Stimulated activated CD8-positive, alpha-beta memory T cell treated with anti-CD3 and anti-CD28 coated beads, Interleukin-2, amount 100 ng/mL, for 48 hours (primary cell): Measurements from ENCODE around the gene PROK1.
A peak's percentile ranks its signal among the peaks of the same experiment; 100 is the strongest.
"Not testable (repeated sequence)": the region's sequence is repeated elsewhere in the genome, so short reads cannot be mapped to it uniquely, and the experiment has no call there.

Source experiments
- DNase-seq, 2 donors: peaks; one replicate each; pipeline ENCODE4 v3.0.0-alpha.2; 2020; ENCODE audit warnings: low read depth in 2 of 2

The PROK1 gene, protein sequence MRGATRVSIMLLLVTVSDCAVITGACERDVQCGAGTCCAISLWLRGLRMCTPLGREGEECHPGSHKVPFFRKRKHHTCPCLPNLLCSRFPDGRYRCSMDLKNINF

DNA sequence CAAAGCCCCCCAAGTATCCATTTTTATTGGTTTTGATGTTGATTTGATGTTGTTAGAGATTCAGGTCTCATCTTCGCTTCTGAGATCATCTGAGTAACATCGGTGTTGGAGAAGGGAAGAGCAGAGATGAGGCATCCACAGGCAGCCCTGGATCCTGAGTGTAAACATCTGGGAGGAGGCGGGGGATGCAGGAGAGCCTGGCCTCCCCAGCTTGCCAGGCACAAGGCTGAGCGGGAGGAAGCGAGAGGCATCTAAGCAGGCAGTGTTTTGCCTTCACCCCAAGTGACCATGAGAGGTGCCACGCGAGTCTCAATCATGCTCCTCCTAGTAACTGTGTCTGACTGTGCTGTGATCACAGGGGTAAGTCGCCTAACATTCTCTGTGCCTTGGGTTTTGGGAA, at the start of gene PROK1:
TSS of gene PROK1 (plus strand) at position 221 of the 400 bp plus-strand sequence. CDS start at position 289, 68 bp downstream.
- no peak for DNase-seq

DNA sequence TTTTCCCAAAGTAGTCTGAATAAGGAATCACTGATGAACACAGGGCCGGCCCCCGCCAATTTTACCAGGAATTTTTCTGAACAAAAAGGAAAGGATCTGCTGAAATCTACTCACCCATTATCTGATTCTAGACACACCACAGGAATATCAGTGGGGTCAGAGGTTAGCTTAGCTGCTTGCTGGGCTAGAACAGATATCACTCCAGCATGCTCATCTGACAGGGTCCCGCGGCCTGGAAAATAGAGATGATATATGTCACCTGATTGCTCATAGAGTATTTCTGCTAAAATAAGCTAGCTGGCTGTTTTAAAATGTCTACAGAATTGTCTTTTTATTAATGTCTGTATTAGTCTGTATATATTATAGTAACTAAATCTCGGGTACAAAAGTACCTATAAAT, 47.1 kb upstream of the PROK1 start:
- DNase-seq: no peak

DNA sequence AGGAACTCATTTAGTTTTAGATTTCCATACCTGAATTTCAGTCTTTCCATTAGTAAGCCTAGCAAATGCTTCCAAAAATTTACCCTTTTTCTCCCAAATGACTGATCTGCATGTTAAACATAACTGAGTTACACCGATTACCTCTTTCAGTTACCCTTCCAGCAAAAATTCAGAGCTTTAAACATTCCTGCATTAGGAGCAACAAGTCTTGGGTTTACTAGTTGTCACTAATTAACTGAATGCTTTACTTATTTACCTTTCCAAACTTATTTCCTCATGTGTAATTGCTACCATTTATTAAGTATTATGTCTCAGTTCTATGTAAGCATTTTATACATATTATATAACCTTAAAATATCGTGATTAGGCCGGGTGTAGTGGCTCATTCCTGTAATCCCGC, 46.5 kb upstream of the PROK1 start:
- no peak for DNase-seq

DNA sequence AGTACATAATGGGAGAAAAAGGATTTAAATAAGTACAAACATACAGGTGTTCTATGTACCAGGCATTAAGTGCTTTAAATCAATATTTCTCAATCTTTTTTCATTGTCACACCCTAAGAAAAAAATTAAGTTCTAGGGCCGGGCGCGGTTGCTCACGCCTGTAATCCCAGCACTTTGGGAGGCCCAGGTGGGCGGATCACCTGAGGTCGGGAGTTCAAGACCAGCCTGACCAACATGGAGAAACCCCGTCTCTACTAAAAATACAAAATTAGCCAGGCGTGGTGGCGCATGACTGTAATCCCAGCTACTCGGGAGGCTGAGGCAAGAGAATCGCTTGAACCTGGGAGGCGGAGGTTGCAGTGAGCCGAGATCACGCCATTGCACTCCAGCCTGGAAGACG, 44.5 kb upstream of the PROK1 start:
- DNase-seq: not testable (repeated sequence)

DNA sequence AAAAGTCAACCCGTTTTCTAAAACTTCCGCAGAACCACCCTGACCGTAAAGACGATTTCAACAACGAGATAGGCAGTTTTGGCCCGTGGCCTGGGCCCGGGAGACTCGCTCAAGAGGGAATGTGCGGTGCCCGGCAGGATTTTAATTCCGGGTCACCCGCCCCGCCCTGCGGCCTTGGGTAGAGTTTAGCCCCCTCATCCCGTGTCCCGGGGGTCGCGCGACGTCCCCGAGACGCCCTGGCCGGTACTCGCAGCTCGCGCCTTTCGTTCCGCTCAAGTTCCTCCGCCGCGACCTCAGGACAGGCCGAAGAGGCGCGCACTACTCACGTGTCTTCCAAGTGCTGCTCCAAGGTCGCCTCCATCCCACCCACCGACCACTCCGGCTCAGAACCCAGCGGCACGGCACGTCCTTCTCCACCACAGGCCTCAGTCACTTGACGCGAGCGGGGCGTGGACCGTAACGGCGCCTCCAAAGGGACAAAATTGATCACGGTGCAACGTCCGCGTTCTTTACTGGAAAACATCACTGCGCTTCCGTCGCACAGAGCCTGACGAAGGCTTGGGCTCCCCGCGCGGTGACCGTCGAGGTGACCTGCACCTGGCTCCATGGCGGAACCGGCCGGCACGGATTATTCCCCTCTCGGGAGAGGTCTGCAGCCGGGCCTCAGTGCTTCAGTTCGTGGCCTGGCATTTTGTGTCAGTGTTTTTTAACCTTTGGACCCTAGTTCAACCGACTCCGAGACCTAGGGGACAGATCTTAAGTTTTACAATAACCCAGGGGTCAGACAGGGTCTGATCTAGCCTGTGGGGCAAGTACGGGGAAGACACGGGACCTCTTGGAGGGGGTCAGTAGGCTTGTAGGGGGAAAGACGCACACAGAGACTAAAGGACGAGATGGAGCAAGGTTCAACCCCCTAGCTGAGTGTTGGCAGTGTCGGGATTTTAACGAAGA, 43.4 kb upstream of the PROK1 start, which contains the start of gene LAMTOR5:
TSS of gene LAMTOR5 (minus strand) at position 435 of the 951 bp plus-strand sequence. CDS start at position 361, 74 bp downstream.
- peak; percentile 83 to 89 for DNase-seq

DNA sequence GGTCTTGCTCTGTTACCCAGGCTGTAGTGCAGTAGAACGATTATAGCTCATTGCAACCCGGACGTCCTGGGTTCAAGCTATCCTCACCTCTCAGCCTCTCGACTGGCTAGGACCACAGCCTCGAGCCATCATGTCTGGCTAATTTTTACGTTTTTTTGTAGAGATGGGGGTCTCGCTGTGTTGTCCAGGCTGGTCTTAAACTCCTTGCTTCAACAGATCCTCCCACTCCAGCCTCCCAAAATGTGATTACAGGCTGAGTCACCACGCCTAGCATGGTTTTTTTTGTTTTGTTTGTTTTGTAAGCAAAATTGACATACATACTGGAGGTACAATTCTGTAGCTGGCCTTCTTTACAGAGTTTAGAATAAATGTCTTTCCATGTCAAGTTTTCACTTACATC, 42.5 kb upstream of the PROK1 start:
- no peak for DNase-seq

DNA sequence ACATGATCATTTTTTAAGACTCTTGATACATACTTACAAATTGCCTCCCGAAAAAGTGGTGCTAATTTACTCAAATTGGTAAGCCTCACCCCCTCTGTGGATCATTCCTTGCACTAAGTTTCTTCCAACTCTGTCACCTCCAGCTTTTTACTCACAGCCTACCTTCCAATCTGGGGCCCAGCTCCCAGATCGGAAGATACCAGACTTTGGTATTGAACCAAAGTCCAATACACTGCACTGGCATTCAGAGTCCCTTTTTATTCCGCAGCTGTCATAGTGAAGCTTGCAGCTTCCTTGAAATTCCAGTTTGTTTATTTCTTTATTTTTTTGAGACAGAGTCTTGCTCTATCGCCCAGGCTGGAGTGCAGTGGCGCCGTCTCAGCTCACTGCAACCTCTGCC, 41.6 kb upstream of the PROK1 start:
- DNase-seq: no peak

DNA sequence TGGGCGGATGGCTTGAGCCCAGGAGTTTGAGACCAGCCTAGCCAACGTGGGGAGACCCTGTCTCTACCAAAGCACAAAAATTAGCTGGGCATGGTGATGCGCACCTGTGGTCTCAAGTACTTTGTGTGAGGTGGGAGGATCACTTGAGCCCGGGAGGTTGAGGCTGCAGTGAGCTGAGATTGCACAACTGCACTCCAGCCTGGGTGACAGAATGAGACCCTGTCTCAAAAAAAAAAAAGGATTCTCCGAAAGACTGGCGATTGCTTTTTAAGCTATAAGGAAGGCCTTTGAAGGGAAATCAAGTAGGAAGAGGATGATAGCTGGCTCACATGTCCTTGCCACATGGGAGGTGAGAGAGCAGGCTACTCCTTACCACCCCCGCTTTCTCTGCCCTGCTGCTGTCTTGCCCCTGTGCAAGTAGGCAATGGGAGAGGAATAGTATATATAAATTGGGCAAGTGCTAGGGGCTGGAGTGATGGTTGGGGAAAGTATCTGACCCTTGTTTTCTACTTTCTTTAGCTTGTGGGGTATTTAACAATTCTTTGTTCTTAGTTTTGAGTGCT, 39.7 kb upstream of the PROK1 start:
- DNase-seq: no peak

DNA sequence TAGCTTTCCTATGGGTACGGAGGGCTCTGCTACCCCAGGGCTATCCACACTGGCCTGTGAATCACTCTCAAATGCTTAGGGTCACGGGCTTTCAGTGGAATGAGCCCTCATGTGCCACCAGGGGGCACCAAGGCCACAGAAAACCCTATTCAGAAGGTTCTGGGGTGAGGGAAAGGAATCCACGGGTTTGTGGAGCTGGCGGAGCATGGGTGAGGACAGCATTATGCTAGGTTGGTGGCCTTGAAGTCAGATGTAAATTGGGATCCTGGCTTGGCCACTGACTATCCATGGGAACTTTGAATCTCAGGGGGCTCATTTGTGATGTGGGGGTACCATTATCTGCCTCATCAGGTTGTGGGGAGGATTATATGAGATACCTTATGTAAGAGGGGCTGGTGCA, 38.4 kb upstream of the PROK1 start:
- peak; percentile 33 to 46 for DNase-seq

DNA sequence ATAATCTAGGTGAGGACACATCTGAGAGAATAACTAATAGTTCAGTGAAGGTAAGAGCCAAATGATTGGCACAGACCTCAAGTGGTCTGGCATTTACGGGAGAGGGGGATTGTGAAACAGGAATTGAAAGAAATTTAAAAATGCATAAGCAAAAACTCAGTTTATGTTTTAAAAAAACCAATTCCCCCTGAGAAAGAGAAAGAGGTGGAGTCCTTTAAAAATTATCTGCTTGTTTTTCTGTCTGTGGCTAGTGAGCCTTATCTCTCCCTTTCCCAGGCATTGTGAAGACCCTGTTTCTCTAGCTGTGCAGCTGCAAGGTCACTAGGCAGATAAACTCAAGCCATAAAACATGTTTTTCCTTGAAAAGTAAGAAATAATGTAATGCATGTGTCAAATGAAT, 37.9 kb upstream of the PROK1 start:
- DNase-seq: not testable (repeated sequence)

DNA sequence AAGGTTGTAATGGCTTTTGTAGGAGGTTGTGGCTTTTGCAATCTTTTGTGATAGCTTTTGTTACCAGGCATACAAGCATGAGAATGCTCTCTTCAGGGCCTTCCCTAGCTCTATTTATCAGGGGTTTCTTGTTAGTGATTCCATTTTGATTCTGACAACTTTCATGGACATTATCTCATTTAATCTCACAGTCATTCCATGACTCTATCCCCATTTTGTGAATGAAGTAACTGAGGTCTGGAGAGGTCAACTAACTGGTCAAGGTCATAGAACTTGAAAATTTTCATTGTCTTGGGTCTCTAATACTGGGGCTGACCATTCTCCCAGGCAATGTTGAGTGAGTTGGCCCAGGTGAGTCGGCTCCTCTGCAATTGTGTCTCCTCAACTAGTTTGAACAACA, 32.2 kb upstream of the PROK1 start:
- no peak for DNase-seq

DNA sequence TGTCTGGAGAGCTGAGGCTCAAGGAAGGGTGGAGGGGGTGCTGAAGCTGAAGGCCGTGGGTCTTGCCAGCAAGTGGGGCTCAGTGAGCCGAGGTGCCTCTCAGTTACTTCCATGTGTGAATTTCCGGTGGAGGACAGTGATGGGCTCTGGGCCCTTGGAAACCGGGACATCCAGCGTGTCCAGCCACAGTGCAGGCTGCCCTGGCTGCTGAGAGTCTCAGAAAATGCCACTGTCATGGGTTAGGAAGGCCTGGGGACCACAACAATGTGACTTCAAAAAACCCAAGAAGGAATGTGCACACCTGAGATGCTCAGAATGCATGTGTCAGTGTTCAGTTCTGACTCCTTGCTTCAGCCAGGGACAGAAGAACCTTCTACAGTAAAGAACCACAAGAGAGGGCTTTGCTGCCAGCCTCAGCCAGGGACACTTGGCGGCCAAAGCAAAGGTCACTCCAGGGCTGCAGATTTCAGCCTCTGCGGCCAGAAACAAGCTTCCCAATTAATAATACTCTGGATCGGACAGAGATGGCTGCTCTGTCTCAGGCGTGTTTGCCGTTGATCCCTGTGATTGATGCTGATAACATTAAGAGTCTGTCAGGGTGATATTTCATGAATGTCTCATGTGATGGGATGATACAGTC, 30.8 kb upstream of the PROK1 start:
- no peak for DNase-seq

DNA sequence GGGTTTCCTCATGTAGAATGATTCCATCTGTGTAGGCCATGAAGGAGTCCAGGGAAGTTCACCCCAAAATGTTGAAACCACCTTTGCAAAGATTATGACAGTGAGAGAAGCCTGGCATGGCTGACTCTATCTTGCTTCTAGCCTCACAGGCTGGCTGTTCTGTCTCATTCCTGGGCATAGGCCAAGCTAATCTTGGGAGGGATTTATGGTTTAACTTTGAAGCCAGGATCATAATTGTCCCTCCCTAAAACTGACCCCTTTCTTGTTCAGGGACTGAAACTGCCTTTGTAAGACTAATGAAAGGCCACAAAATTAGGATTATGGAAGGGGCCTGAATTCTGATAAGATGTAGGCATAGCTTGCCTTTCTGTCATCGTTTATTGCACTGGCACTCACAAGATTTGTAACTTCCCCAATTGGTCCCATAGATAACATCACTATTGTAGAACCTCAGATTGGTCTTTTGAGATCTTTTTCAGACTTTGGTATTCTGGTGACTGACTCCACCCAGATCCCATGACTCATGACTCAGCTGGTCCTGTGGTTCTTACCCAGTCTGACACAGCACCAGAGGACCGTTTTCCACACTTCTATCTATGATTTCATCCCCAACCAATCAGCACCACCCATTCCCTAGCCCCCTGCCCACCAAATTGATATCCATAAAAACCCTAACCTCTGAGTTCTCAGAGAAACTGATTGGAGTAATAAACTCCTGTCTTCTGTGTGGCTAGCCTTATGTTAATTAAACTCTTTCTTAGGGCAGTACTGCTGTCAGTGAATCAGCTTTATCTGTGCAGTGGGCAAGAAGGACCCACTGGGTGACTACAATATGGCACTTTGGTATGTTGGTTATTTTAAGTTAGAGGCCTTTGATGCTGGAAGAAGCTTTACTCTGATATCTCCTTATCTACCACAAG, 29.8 kb upstream of the PROK1 start:
- DNase-seq: no peak

DNA sequence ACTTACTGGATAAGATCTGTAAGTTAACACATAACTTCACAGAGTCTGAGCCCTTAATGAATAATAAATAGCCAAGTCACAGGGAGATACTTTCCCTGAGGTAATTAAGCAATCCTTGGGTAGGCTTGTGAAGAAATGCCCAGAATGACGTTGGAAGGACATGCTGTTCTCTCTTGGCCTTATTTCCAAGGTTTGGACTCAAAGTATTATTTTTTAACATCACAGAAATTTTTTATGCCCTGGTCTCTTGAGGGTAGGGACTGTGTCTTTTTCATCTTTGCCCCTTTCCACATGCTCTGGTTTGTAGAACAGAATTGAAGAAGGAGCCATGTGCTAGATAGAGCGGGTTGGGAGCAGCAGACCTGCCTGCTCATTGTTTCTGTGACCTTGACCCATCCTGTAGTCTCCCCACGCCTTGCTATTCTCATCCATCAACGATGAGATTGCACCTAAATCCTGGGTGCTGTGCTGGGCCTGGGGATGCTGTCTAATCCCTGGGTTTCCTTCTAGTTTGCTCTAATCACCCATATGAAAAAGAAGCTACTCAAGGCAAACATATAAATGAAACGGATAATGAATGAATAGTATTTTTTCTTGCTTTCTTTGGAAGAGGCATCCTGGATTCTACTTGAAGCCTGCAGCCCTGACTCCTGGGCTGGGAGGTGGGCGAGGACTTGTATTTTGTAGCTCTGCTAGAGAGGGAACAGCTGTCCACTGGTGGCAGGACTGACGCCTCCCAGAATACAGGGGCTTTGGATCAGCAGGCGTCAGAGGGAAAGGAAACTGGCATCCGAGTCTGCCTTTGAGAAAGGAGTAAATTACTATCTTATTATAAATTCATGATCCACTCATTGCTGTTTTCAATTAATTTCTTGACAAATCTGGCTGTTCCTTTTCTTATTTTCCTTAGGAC, 26.0 kb upstream of the PROK1 start:
- no peak for DNase-seq

DNA sequence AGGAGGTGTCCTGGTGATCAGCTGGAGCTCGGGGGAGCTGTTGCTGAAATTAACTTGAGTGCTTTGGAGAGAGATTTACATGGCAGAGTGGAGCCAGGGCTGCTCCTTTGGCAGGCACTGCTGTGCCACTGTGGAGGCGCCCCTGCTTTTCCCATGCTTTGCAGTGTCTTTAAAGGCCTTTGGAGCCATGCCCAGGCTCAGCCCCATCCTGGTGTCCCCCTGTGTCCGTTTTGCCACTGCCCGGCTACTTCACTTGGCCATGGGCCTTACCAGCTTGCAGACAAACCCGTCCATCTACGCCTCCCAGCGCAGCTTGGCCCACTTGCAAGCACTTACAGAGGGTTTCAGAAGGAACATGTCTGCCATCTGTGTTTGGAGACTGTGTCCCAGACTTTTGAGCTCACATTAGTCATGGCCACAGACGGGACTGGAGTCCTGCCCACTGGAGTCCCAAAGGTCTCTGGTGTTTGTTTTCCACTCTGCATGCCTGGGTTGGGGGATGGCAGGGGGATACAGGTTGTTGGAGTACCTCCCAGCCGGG, 25.3 kb upstream of the PROK1 start:
- no peak for DNase-seq

DNA sequence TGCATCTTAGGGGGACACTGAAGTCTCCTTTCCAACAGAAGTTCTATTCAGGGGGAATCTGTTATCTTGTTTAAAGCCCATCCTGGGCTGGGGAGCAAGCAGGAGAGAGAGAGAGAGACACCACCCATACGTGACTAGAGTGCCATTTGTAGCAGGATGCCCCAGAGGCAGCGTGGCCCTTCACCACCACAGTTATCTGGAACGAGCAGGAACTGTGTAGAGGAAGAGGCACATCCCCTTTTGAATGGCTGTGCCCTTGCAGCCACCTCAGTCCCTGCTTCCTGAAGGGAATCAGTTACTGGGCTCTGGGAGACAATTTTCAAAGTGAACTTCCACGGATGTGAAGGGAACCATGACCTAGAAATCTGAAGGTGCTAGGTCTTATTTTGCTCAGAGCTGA, 24.1 kb upstream of the PROK1 start:
- no peak for DNase-seq

DNA sequence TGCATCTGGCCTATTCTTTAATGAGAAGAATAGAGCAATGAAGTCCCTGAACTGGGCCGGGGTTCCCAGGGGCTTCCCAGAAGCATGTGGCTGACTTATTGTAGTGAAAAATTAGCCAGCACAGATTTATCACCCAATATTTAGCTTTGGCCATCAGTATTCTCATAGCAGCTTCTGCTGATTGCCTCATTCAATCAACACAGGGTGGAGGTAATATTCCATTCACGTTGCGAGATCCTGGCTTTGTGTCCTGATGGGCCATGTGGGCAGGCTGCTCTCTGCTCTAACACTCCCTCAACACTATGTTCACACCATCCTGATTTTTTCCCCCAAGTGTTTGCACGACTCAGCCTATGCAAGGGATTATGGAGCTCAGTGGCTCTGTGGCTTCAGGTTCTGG, 22.0 kb upstream of the PROK1 start:
- DNase-seq: no peak

DNA sequence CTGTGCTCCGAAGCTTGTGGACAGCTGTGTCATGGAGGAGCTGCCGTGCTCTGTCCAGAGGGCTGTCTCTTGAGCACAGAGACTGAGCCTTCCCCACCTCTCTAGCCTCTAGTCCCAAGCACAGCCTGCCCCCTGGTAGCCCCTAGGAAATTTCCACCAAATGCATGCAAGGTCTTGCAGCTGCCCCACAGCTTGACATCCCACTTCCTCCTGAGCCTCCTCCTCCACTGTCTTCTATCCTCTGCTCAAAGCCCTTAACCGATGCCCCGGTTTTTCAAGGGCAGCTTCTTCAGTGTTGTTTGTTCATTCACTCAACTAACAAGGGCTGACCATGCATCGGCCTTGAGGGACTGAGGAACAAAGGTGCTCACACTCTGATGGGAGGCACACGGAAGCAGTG, 20.6 kb upstream of the PROK1 start:
- no peak for DNase-seq

DNA sequence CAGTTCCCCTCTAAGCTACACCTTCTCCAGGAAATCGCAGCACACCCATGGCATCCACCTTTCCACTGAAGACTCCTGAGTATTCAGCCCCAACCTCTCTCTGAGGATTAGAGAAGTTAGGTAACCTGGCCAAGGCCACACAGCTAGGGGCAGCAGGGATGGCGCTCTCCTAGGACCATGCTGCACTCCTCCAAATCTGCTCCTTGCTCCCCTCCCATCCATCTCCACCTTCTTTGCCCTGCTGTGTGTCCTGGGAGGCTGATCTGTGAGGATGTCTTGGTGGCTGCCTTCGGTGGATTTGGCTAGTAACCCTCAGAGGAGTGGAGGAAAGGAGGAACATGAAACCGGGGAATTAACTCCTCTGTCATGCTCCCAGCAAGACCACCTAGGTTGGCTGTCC, 20.0 kb upstream of the PROK1 start:
- DNase-seq: no peak

DNA sequence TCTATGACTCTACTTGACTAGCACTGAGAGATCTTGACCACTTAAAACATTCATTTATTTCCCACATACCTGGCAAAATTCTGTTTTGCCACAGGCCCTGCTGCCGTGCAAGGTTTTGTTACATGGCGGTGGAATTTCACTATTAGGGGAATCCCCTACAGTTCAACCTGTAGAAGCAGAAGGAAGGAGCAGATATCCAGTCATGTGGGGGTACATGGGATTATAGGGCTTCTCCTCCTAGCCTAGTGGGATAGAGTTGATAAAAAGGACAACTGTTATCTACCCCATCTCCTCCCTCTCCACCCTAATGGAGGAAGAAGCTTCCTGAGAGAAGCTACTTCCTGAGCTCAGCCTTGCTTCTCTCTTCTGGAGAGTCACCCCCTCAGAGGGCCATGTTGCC, 17.7 kb upstream of the PROK1 start:
- no peak for DNase-seq
